SJSA1 (cell line): ENCODE data around the gene ARL8A. TPM values are rescaled to one million over a fixed set of nuclear protein-coding genes. Genes with fewer than 3 reads are reported as not detected.
"Not testable (repeated sequence)": the region's sequence is repeated elsewhere in the genome, so short reads cannot be mapped to it uniquely, and the experiment has no call there.

Experiments used
- DNase-seq, 2 experiments: peaks; one replicate each; pipeline ENCODE4 v3.0.0-alpha.2; 2015 to 2020; ENCODE audit warnings: low spot score in 2 of 2, low read depth in 1 of 2
- H3K27ac ChIP-seq: fragments of 250-450 bp; sonication (Bioruptor Pico); 2 replicates; pipeline ENCODE4 v1.5.1; 2020; ENCODE audit warnings: mild to moderate bottlenecking, moderate library complexity
- H3K27me3 ChIP-seq: fragments of 250-450 bp; sonication (Bioruptor Pico); replicated peaks from 2 replicates; pipeline ENCODE4 v1.5.1; 2020; ENCODE audit warnings: mild to moderate bottlenecking, moderate library complexity
- H3K36me3 ChIP-seq: fragments of 250-450 bp; sonication (Bioruptor Pico); 2 replicates; pipeline ENCODE4 v1.5.1; 2020; ENCODE audit warnings: mild to moderate bottlenecking
- H3K4me1 ChIP-seq: fragments of 250-450 bp; sonication (Bioruptor Pico); replicated peaks from 2 replicates; pipeline ENCODE4 v1.6.1; 2021; ENCODE audit warnings: mild to moderate bottlenecking
- H3K4me3 ChIP-seq: fragments of 250-450 bp; sonication (Bioruptor Pico); 2 replicates; pipeline ENCODE4 v1.5.1; 2020; ENCODE audit warnings: mild to moderate bottlenecking
- H3K9me3 ChIP-seq: fragments of 250-450 bp; sonication (Bioruptor Pico); replicated peaks from 2 replicates; pipeline ENCODE4 v1.5.1; 2020; ENCODE audit warnings: mild to moderate bottlenecking
- total RNA-seq: library from RNA; depleted of rRNA; stranded (reverse); fragments of >200 nt; shearing (Covaris generic); gene quantifications from 2 replicates; pipeline ENCODE4 v1.2.3, GENCODE V29; 2014

The ARL8A gene
- total RNA-seq, 1 experiment from 2014 or later = 31.7 TPM

- Histone ChIP-seq H3K4me3 (no peak overlapping the region), H3K27me3 (peaks cover 11% of the 10 kb centered on the region; the same call in 1 of the 2 replicates), H3K4me1 (no peaks in the 10 kb centered on the region), H3K27ac (no peak overlapping the region), H3K9me3 (no peaks in the 10 kb centered on the region), H3K36me3 (no peaks in the 10 kb centered on the region)
- no peak for DNase-seq
These were observed 37.7 kb upstream of the ARL8A start for GRCh38 chr1:202182040-202182877.

- Histone ChIP-seq H3K4me1 (no peaks in the 10 kb centered on the region), H3K27ac (no peak overlapping the region), H3K36me3 (no peaks in the 10 kb centered on the region), H3K9me3 (no peaks in the 10 kb centered on the region), H3K4me3 (no peak overlapping the region), H3K27me3 (peaks cover 11% of the 10 kb centered on the region; the same call in 1 of the 2 replicates)
- DNase-seq = no peak
These were observed 37.0 kb upstream of the ARL8A start for GRCh38 chr1:202181586-202181985.

DNA sequence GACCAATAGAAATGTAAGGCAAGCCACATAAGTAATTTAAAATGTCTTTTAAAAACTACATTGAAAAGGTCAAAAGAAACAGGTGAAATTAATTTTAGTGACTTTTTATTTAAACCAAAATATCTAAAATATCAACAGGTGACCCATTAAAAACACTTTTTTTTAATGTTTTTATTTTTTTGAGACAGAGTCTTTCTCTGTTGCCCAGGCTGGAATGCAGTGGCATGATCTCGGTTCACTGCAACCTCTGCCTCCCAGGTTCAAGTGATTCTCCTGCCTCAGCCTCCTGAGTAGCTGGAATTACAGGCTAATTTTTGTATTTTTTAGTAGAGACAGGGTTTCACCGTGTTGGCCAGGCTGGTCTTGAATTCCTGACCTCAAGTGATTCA, 36.2 kb upstream of the ARL8A start:
- H3K27ac ChIP-seq, H3K4me1 ChIP-seq, DNase-seq, H3K9me3 ChIP-seq, H3K4me3 ChIP-seq, H3K36me3 ChIP-seq: not testable (repeated sequence)
- peaks cover 11% of the 10 kb centered on the region; the same call in 1 of the 2 replicates for H3K27me3 ChIP-seq

DNA sequence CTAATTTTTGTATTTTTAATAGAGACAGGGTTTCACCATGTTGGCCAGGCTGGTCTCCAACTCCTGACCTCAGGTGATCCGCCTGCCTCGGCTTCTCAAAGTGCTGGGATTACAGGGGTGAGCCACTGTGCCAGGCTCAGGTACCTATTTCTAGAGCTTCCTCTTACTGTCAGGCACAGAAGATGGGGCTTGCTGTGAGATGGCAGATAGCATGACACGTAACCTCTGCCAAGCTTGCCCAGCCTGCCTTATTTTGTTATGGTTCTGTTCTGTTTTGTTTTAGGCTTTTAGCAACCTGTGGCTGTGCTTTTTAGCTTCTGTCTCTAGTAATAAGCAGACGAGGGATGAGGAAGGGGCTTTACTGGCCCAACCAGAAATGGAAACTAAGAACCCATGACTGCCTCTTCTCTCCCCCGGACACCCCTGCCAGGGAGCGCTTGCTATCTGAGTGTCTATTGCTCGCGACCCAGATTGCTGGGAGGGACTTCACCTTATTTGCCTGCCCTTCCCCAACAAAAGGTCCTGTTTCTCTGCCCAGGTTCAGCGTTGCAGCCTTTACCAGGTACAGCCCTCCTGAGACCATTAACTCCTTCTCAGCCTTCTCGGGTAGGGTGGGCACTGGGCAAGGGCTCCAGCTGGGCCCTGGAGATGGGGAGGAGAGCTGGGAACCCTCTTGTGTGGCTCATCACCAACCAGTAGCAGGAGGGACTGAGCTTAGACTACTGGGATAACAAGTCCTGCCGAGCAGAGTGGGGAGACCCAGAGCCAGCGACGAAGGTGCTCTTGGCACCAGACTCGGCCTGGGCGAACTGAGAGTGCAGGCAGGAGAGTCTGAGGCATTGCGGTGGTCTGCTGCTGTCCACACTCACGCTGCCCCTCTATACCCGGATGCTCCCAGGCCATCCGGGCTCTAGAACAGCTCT, 35.6 kb upstream of the ARL8A start:
- Histone ChIP-seq H3K27ac (no peak overlapping the region), H3K27me3 (peaks cover 11% of the 10 kb centered on the region; the same call in 1 of the 2 replicates), H3K4me3 (no peak overlapping the region), H3K9me3 (no peaks in the 10 kb centered on the region), H3K4me1 (no peaks in the 10 kb centered on the region), H3K36me3 (no peaks in the 10 kb centered on the region)
- no peak for DNase-seq

GRCh38 chr1:202176949-202177927, 32.7 kb upstream of the ARL8A start:
- Histone ChIP-seq H3K4me1 (no peaks in the 10 kb centered on the region), H3K9me3 (no peaks in the 10 kb centered on the region), H3K36me3 (no peaks in the 10 kb centered on the region), H3K27ac (no peak overlapping the region), H3K4me3 (no peak overlapping the region), H3K27me3 (peaks cover 11% of the 10 kb centered on the region; the same call in 1 of the 2 replicates)
- DNase-seq = no peak

GRCh38 chr1:202173993-202174392, 29.5 kb upstream of the ARL8A start:
- Histone ChIP-seq H3K9me3 (no peaks in the 10 kb centered on the region), H3K4me1 (no peaks in the 10 kb centered on the region), H3K27ac (no peak overlapping the region), H3K4me3 (no peak overlapping the region), H3K36me3 (no peaks in the 10 kb centered on the region), H3K27me3 (0 out of 2 replicates have a peak, but pooled peaks cover under 1% of the 10 kb centered on the region)
- no peak for DNase-seq

DNA sequence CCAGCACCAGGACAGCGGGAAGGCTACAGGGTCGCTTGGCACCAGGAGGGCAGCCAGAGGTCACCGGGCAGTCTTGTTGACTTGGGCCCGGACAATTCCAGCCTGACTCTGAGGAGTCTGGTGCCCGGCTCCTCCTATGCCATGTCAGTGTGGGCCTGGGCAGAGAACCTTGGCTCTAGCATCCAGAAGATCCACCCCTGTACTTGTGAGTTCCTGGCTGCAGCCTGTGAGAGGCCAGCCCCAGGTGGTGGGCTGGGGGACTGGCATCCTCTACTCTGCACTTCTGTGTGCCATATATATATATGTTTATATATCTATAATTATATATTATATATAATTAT, 27.4 kb upstream of the ARL8A start:
- no peaks in the 10 kb centered on the region for H3K27me3 ChIP-seq
- no peaks in the 10 kb centered on the region for H3K9me3 ChIP-seq
- H3K4me1 ChIP-seq = peaks cover 5% of the 10 kb centered on the region; the same call in 1 of the 2 replicates
- H3K27ac ChIP-seq = no peak overlapping the region
- no peak overlapping the region for H3K4me3 ChIP-seq
- DNase-seq = no peak
- no peaks in the 10 kb centered on the region for H3K36me3 ChIP-seq

DNA sequence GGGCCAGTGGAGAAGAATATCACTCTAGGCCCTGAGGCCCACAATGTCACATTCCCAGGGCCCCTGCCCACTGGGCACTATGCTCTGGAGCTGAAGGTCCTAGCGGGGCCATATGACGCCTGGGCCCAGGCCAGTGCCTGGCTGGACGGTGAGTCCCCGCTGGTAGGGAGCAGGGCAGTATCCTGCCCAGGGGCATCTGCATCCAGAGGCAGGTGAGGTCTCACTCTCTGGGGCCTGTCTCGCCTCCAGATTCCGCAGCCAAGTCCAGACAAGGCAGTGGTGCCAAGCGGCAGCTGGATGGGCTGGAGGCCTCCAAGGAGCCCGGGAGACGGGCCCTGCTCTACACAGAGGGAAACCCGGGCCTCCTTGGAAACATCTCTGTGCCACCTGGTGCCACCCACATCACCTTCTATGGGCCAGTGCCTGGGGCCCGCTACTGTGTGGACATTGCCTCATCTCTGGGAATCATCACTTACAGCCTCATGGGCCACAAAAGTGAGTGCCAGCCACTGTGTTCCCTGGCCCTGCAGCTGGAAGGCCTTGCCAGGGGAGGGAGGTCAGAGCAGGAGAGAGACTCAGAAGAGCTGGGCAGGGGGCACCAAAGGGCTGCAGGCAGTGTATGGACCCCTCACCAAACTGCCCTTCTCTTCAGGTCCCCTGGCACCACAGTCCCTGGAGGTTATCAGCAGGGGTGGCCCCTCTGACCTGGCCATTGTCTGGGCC, 26.9 kb upstream of the ARL8A start:
- H3K36me3 ChIP-seq = no peaks in the 10 kb centered on the region
- no peaks in the 10 kb centered on the region for H3K9me3 ChIP-seq
- H3K4me1 ChIP-seq = peaks cover 5% of the 10 kb centered on the region; the same call in 1 of the 2 replicates
- H3K4me3 ChIP-seq = no peak overlapping the region
- H3K27ac ChIP-seq = no peak overlapping the region
- no peak for DNase-seq
- H3K27me3 ChIP-seq = no peaks in the 10 kb centered on the region

DNA sequence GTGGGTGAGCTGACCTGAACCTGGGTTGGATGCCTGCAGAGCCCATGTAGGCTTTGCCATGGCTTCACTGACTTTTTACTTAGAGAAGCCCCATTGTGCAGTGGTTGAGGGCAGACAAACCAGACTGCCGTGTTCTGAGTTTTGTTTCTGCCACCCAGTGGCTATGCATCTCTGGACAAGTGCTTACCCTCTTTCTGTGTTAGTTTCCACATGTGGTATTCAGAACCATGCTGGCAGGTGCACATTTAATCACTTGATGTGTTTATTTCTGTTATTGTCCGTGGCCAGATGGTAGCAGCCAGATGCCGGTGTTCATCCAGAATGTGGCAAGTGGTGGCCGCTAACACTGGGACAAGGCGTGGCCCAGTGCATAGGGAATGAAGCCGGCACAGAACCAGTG, 26.2 kb upstream of the ARL8A start:
- Histone ChIP-seq H3K4me1 (peaks cover 5% of the 10 kb centered on the region; the same call in 1 of the 2 replicates), H3K4me3 (no peak overlapping the region), H3K9me3 (no peaks in the 10 kb centered on the region), H3K27me3 (no peaks in the 10 kb centered on the region), H3K36me3 (no peaks in the 10 kb centered on the region), H3K27ac (no peak overlapping the region)
- DNase-seq = no peak

DNA sequence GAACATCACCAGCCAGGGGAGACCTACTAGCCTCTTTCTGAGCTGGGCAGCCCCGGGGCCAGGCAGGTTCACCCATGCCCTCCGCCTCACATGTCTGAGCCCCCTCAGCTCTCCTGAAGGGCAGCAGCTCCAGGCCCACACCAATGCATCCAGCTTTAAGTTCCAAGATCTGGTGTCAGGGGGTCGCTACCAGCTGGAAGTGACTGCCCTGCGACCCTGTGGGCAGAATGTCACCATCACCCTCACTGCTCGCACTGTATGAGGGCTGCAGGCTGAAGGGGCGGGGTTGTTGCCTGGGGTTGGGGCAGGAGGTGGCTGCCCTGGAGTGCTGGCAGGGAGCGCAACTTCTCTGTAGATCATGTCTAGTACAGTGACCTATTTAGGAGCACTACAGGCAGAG, 24.3 kb upstream of the ARL8A start:
- H3K4me3 ChIP-seq = no peak overlapping the region
- no peak for DNase-seq
- no peaks in the 10 kb centered on the region for H3K9me3 ChIP-seq
- H3K4me1 ChIP-seq = peaks cover 5% of the 10 kb centered on the region; the same call in 1 of the 2 replicates
- H3K36me3 ChIP-seq = no peaks in the 10 kb centered on the region
- H3K27ac ChIP-seq = no peak overlapping the region
- H3K27me3 ChIP-seq = no peaks in the 10 kb centered on the region

- Histone ChIP-seq H3K36me3 (no peaks in the 10 kb centered on the region), H3K27me3 (no peaks in the 10 kb centered on the region), H3K4me1 (peaks cover 13% of the 10 kb centered on the region), H3K27ac (no peak overlapping the region), H3K4me3 (no peak overlapping the region), H3K9me3 (no peaks in the 10 kb centered on the region)
- no peak for DNase-seq
These were observed 23.3 kb upstream of the ARL8A start for GRCh38 chr1:202167708-202168415.

GRCh38 chr1:202167054-202167453, 22.5 kb upstream of the ARL8A start:
- H3K27ac ChIP-seq, H3K4me3 ChIP-seq, H3K27me3 ChIP-seq, H3K9me3 ChIP-seq, DNase-seq, H3K36me3 ChIP-seq: not testable (repeated sequence)
- peaks cover 14% of the 10 kb centered on the region for H3K4me1 ChIP-seq
